Activated T-helper 1 cell treated with anti-CD3 and anti-CD28 coated beads, Interleukin-2, amount 50 U/mL, for 16 hours (primary cell): ENCODE results near the gene C1QL2.

Source experiments
- DNase-seq, 2 donors: peaks; one replicate each; pipeline ENCODE4 v3.0.0-alpha.2; 2020; ENCODE audit warnings: low read depth in 1 of 2, low spot score in 1 of 2

Gene C1QL2

DNA sequence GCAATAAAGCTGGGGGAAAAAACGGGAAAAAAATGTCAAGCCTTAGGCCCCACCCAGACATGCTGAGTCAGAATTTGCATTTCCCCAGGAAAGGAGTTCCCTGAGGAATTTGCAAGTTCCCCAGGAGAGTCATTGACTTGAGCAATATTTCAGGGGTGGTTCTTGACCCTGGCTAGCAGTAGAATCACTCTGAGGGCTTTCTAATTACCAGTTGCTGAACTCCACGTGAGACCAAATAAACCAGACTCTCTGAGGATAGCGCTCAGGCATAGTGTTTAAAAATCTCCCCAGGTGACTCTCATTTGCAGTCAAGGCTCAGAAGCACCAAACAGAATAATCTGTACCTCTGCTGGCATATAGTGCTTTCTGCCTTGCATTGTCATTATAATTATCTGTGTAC lies 48.7 kb downstream of the C1QL2 start:
- no peak for DNase-seq

DNA sequence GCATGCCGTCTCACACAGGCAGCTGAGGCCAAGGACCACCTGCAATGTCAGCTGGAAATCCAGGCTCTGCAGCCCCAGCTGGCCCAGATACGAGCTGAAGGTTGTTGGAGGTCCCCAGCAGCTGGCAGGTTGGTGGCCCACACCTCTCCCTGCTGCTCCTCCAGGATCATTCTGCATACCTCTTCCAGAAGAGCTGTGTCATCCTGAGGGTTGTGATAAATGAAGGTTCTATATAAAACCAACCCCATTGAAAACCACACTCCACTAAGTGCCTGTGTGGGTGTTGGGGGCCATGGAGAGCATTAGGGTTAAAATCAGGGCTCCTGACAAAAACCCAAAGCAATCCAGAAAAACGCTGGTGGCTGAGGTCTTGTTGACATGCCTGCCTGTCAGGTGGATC lies 50.4 kb downstream of the C1QL2 start:
- no peak for DNase-seq

- no peak for DNase-seq
These were observed 52.2 kb downstream of the C1QL2 start for GRCh38 chr2:119106301-119106897.
